Stimulated activated CD8-positive, alpha-beta memory T cell treated with anti-CD3 and anti-CD28 coated beads, Interleukin-15, amount 100 ng/mL, for 4 hours (primary cell): ENCODE measurements around the gene MBD6.
"Not testable (repeated sequence)": the region's sequence is repeated elsewhere in the genome, so short reads cannot be mapped to it uniquely, and the experiment has no call there.

Experiments used
- DNase-seq, 2 donors: peaks; one replicate each; pipeline ENCODE4 v3.0.0-alpha.2; 2020; ENCODE audit warnings: low read depth in 2 of 2

MBD6 gene

GRCh38 chr12:57549909-57550640, 27.5 kb downstream of the MBD6 start, which contains the start of gene KIF5A:
KIF5A (plus strand) TSS chr12:57550044; CDS start chr12:57550272, 228 bp downstream.
- DNase-seq: peak; percentile 10

- no peak for DNase-seq
Measured at GRCh38 chr12:57550641-57551549, 28.3 kb downstream of the MBD6 start.

- no peak for DNase-seq
Measured at GRCh38 chr12:57551637-57552305, 29.1 kb downstream of the MBD6 start.

- no peak for DNase-seq
Measured at GRCh38 chr12:57552306-57552651, 29.7 kb downstream of the MBD6 start.

- no peak for DNase-seq
Measured at GRCh38 chr12:57552835-57553313, 30.2 kb downstream of the MBD6 start.

- no peak for DNase-seq
Measured at GRCh38 chr12:57553343-57554202, 30.9 kb downstream of the MBD6 start.

- DNase-seq: no peak
Measured at GRCh38 chr12:57554453-57554852, 31.8 kb downstream of the MBD6 start.

GRCh38 chr12:57554897-57555296, 32.3 kb downstream of the MBD6 start:
- DNase-seq: no peak

- no peak for DNase-seq
Measured at GRCh38 chr12:57558864-57559263, 36.2 kb downstream of the MBD6 start.

GRCh38 chr12:57560516-57560915, 37.9 kb downstream of the MBD6 start:
- no peak for DNase-seq

- DNase-seq: not testable (repeated sequence)
Measured at GRCh38 chr12:57561117-57561516, 38.5 kb downstream of the MBD6 start.

GRCh38 chr12:57563358-57563757, 40.7 kb downstream of the MBD6 start:
- DNase-seq: no peak

GRCh38 chr12:57564178-57564740, 41.6 kb downstream of the MBD6 start:
- DNase-seq: no peak

GRCh38 chr12:57568838-57569237, 46.2 kb downstream of the MBD6 start:
- no peak for DNase-seq

GRCh38 chr12:57569858-57570257, 47.2 kb downstream of the MBD6 start:
- no peak for DNase-seq

- not testable (repeated sequence) for DNase-seq
Measured at GRCh38 chr12:57570438-57570837, 47.8 kb downstream of the MBD6 start.

- DNase-seq: no peak
Measured at GRCh38 chr12:57571926-57572762, 49.5 kb downstream of the MBD6 start.

- no peak for DNase-seq
Measured at GRCh38 chr12:57574795-57575194, 52.2 kb downstream of the MBD6 start.

GRCh38 chr12:57575771-57576612, 53.4 kb downstream of the MBD6 start:
- no peak for DNase-seq
